NCI-H2107 treated with DMSO at 0.1 percent for 48 hours (cell line): ENCODE results near the gene SLC7A1.

Source experiments
- DNase-seq: peaks from one replicate; lab custom pipeline; 2025; ENCODE audit not compliant: unreplicated experiment; lab: John Stamatoyannopoulos, UW

Gene SLC7A1

GRCh38 chr13:29513002-29513980 is 82.2 kb downstream of the SLC7A1 start:
- no peak for DNase-seq

- DNase-seq = no peak
Measured at GRCh38 chr13:29511980-29512379, 83.5 kb downstream of the SLC7A1 start.

- no peak for DNase-seq
Measured at GRCh38 chr13:29511106-29511796, 84.2 kb downstream of the SLC7A1 start.

- DNase-seq = no peak
Measured at GRCh38 chr13:29510651-29511084, 84.8 kb downstream of the SLC7A1 start.

- DNase-seq = no peak
Measured at GRCh38 chr13:29509999-29510589, 85.4 kb downstream of the SLC7A1 start.

- DNase-seq = no peak
Measured at GRCh38 chr13:29508876-29509252, 86.6 kb downstream of the SLC7A1 start.

GRCh38 chr13:29508130-29508875 is 87.2 kb downstream of the SLC7A1 start:
- DNase-seq = peak; percentile 27

- DNase-seq = peak; percentile 71
Measured at GRCh38 chr13:29507356-29507755, 88.1 kb downstream of the SLC7A1 start.

- no peak for DNase-seq
Measured at GRCh38 chr13:29505950-29506349, 89.5 kb downstream of the SLC7A1 start.

- no peak for DNase-seq
Measured at GRCh38 chr13:29505511-29505910, 90.0 kb downstream of the SLC7A1 start.

GRCh38 chr13:29504691-29505090 is 90.8 kb downstream of the SLC7A1 start:
- DNase-seq = no peak

- no peak for DNase-seq
Measured at GRCh38 chr13:29503041-29503837, 92.2 kb downstream of the SLC7A1 start.

GRCh38 chr13:29502391-29503008 is 93.0 kb downstream of the SLC7A1 start:
- DNase-seq = no peak

GRCh38 chr13:29501674-29502073 is 93.8 kb downstream of the SLC7A1 start:
- DNase-seq = no peak

GRCh38 chr13:29500386-29500785 is 95.1 kb downstream of the SLC7A1 start:
- DNase-seq = no peak

GRCh38 chr13:29499506-29500165 is 95.9 kb downstream of the SLC7A1 start:
- DNase-seq = no peak

GRCh38 chr13:29498426-29499040 is 97.0 kb downstream of the SLC7A1 start:
- DNase-seq = no peak

- no peak for DNase-seq
Measured at GRCh38 chr13:29497137-29497654, 98.3 kb downstream of the SLC7A1 start.
